ENCODE measurements around the gene HDAC4. TPM values are rescaled to one million over a fixed set of nuclear protein-coding genes. Genes with fewer than 3 reads are reported as not detected.

Gene HDAC4
- total and polyA plus RNA-seq, 9 of the 15 experiments (the other 6 are each of a cell fraction or from before 2014, with no cell fraction given): 0.11 to 20.2 (median 4.0) TPM

- intact Hi-C loops (cut with micrococcal nuclease) (loop anchor here (10.0 kb wide), 1 partner anchor 66 kb away; no protein-coding TSS in a partner anchor), in situ Hi-C loops (cut with MboI) (no loop called here)
- DNase-seq (ENCODE audit: extremely low read depth in 1 of 4, low spot score in 3 of 4) (no peak), FAIRE-seq (no peak), ATAC-seq (no peak)
- no peaks in the 10 kb centered on the region for H3K9me1 ChIP-seq (ENCODE audit: control insufficient read depth, insufficient read depth, low read length)
- no peaks in the 10 kb centered on the region for H3K27me3 ChIP-seq (ENCODE audit: control insufficient read depth in 2 of 2, insufficient read depth in 2 of 2, low read length in 2 of 2)
- no peak overlapping the region for H3K4me2 ChIP-seq (ENCODE audit: insufficient read depth, low read length)
- no peaks in the 10 kb centered on the region for H3K36me3 ChIP-seq (ENCODE audit: control insufficient read depth, insufficient read depth, low read length)
- no peak overlapping the region for H3K9ac ChIP-seq (ENCODE audit: insufficient read depth in 1 of 2, low read depth in 2 of 2, low read length in 2 of 2)
- no peak overlapping the region for H3K27ac ChIP-seq (ENCODE audit: extremely low read depth, low read depth, low read length)
- no TSS peak for BruUV-seq (replicated peaks)
- H3K9me3 ChIP-seq (replicated peaks; ENCODE audit: control insufficient read depth, insufficient read depth, low read depth, low read length): no peaks in the 10 kb centered on the region
- ChIA-PET POLR2A (interaction anchor here (0.5 to 1.5 kb wide), 4 partner anchors 8 to 46 kb away, joined by 3 to 5 read pairs (median 4); partner anchors contain the start of gene HDAC4), CTCF (ENCODE audit: low intra/inter-chr PET ratio) (no interaction called here)
- no peak overlapping the region for H2AFZ ChIP-seq (ENCODE audit: low read depth, low read length)
- 100% methylated on average over 15 of the region's 26 CpGs for WGBS (ENCODE audit: insufficient coverage, low coverage, missing lambda C conversion rate)
- H3K79me2 ChIP-seq (ENCODE audit: control insufficient read depth, insufficient read depth, low read length): peaks cover 17% of the 10 kb centered on the region
- TF ChIP-seq SIX5 (IDR thresholded peaks at IDR 0.05; ENCODE audit: borderline replicate concordance in 1 of 2, insufficient read depth in 1 of 2, low read depth in 1 of 2, low read length in 2 of 2) (no peak), TGIF2 (CRISPR knock-in tag; IDR thresholded peaks at IDR 0.05) (no peak), SETDB1 (IDR thresholded peaks at IDR 0.05; ENCODE audit: low read length) (no peak), ZNF436 (CRISPR knock-in tag; IDR thresholded peaks at IDR 0.05) (no peak), POU5F1 (IDR thresholded peaks at IDR 0.05; ENCODE audit: borderline replicate concordance, low read depth, low read length, partially characterized antibody) (no peak), JUNB (CRISPR knock-in tag; conservative IDR thresholded peaks at IDR 0.05) (no peak), FOXK1 (CRISPR knock-in tag; IDR thresholded peaks at IDR 0.05; ENCODE audit: borderline replicate concordance) (no peak), EWSR1 (IDR thresholded peaks at IDR 0.05; ENCODE audit: borderline replicate concordance, low read depth, partially characterized antibody) (no peak)
- TF ChIP-seq, protein P1, sequence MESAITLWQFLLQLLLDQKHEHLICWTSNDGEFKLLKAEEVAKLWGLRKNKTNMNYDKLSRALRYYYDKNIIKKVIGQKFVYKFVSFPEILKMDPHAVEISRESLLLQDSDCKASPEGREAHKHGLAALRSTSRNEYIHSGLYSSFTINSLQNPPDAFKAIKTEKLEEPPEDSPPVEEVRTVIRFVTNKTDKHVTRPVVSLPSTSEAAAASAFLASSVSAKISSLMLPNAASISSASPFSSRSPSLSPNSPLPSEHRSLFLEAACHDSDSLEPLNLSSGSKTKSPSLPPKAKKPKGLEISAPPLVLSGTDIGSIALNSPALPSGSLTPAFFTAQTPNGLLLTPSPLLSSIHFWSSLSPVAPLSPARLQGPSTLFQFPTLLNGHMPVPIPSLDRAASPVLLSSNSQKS (CRISPR knock-in tag; IDR thresholded peaks at IDR 0.05): no peak
- H4K20me1 ChIP-seq (replicated peaks; ENCODE audit: control insufficient read depth, insufficient read depth, low read length): no peaks in the 10 kb centered on the region
- no peak overlapping the region for H3K4me3 ChIP-seq
- H3K4me1 ChIP-seq (replicated peaks in 1 of 2; ENCODE audit: control insufficient read depth in 2 of 2, insufficient read depth in 2 of 2, low read length in 2 of 2): peaks cover 0 to 9% of the 10 kb centered on the region in 2 experiments; a peak in 2 of 5 replicates
These were observed 10.1 kb downstream of the HDAC4 start for GRCh38 chr2:239390546-239391285.
